Measurements from ENCODE around the gene CEMP1.
A peak's percentile ranks its signal among the peaks of the same experiment; 100 is the strongest.

Gene CEMP1

DNA sequence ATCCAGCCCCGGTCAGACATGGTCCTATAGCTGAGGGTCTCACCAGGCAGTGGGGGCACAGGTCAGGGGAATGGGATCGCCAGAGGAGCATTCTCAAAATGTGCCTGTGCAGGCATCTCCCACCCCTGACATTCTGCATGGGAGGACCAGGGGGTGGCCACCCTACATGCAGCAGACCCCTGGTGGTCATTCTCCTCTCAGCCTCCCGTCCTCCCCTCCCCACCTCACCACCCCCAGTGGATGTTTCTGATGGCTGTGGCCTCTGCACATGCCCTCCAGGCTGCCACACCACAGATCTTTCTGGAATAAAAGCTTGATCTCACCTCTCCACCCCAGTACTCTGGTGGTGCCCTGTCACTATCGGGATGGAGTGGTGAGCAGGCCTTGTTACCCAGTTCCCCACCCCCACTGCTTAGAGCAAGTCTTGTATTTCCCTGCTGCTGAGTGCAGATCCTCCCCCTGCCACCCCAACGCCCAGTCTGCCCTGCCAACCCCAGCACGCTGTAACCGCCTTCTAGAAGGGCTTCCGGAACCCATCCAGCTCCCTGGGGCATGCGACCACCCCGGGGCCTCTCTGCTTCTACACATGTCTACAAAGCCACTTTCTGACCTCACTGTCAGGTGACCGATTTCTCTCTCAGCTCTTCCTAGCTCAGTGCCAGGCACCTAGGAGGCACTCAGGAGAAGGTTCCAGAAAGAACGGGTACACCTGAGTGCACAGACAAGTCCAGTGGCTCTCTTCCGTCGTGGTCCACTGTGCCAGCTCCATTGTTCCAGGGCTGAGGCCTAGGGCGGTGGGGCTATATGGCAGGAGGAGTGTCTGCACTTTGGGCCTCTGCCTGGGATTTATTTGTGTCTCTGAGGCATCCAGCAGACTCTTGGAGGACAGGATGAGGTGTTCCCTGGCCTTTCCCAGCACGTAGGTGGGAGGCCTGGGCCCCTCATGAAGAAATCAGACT lies 47.0 kb downstream of the CEMP1 start:
- DNase-seq (ENCODE audit: low spot score): no peak

DNA sequence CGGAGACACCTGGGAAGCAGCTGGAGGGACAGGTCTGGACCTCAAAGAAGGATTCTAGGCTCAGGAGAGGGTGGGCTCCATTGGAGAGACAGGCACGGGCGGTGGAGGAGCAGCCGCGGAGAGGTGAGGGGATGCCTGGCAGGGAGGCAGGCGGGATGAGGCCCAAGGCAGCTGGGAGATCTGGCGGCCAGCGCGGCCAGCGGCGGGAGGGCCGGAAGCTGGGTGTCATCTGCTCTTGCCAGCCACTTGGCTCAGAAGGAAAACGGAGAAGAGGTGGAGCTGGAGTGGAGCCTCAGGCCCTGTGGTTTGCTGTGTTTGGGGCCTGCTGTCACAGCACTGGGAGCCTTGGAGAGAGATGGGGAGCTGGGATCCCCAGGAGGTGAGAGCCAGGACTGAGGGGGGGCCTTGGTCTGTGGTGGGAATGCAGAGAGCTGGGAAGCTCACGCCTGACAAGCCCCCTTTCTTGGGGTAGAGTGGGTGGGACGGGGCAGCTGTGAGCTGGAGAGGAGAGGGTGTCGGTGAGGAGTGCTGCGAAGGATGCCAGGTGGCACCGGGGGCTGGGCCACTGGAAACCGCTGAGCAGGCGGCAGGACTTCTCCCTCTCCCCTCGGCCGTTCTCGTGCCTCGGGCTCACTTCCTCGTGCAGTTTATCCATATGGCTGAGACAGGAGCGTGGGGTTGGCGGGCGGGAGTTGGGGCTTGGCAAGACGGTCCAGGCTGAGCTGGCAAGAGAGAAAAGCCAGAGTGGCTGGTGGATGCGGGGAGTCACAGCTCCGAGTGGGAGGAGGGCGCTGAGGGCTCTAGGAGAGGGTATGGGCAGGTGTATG lies 48.3 kb downstream of the CEMP1 start:
- peak; percentile 92 for DNase-seq (ENCODE audit: low spot score)

DNA sequence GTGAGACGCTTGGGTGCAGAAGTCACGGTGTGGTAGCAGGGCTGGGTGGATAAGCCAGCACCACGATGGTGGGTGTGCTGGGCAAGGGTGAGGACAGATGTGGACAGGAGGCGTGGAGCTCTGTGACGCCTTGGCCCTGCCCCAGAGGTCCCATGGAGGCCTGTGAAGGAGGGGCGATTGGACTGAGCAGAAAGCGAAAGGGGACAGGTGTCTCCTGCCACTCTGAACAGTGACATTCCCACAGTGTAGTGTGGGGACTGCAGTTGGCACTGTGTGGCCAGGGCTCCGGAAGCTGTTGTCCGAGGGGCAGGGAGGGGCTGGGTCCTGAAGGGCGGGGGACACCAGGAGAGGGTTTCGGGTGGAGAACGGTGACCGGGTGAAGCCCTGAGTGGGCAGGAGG lies 49.0 kb downstream of the CEMP1 start:
- no peak for DNase-seq (ENCODE audit: low spot score)

DNA sequence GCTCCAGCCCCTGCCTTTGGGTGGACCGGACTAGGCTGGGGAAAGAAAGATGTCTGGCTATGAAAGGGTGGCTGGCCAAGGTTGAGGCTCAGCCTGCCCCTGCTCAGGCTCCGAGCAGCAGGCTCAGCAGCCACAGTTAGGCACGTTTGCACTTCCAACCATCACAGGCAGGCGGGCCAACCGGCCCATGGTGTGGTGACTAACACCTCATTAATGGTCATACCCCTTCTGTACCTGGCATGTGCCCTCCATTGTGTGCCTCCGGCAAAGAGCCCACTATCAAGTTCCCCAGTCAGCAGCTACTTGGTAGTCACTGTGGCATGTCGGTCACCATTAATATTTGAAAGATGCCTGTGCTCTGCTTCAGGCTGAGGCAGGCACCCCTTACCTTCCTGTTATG lies 49.5 kb downstream of the CEMP1 start:
- DNase-seq (ENCODE audit: low spot score): no peak

DNA sequence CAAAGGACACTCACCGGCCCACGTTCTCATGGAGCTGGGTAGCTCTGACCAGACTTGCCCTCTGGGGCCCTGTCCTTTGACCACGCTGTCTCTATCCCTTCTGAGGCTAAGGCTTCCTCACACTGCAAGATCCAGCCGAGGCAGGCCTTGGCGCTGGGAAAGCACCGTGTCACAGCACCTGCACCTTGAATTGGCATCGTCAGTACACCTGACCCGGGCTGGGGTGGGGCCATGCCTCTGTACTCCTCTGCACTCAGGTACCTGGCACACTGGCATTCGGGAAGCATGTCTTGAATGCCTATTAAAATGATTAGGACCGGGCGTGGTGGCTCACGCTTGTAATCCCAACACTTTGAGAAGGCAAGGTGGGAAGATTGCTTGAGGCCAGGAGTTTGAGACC lies 50.3 kb downstream of the CEMP1 start:
- no peak for DNase-seq (ENCODE audit: low spot score)

All from AG20443 (cell line).